ENCODE measurements around the gene TCOF1. TPM values are rescaled to one million over a fixed set of nuclear protein-coding genes. Genes with fewer than 3 reads are reported as not detected.

Gene TCOF1
- total and polyA plus RNA-seq, 2 donors (not counting 3 experiments of a cell fraction or from before 2014, with no cell fraction given), result 11.2 to 52.0 TPM

DNA sequence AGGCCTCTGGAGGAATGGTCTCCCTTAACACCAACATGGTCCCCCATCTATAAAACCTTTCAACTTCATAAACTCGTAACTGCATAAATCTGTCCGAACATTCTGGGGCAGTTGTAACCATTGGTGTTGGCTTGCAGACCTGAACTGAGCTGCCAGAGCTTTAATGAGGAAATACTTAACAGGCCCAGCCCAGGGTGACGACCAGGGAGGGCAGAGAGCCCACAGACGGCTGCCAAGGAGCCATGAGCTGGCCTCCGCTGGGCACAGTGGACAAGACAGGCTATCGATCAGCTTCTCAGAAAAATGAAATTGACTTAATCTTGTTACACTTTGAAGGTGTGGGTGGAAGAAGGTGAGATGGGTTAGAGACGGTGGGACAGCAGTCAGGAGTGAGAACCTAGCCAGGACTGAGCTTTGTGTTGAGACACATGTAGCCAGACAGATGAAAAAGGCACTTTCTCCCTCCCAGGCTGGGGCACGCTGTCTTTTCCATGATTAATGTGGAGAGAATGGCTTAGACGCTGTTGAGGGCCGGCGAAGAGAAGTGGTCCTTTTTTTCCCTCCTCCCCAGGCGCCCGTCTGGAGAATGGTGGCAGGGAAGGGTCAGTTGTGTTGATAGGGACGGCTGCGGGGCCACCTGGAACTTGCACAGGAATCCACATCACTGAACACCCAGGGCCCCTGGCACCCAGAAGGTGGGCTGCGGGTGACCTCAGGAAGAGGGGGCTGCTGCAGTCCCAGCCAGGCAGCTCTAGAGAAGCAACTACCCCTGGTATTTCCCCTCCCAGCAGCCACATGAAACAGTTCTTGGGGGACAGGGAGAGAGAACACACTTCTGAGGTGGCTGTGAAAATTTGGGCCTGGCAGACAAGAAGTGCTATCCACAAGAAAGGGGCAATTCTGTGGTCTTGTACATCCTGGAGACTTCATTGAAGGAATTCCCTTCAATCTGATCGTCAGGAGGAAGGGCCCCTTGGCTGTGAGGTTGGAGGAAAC is 27.3 kb upstream of the TCOF1 start:
- ChIA-PET CTCF (no interaction called here), POLR2A (no interaction called here)
- H3K79me2 ChIP-seq (ENCODE audit: control insufficient read depth, insufficient read depth, low read length), result no peaks in the 10 kb centered on the region
- H3K4me2 ChIP-seq (ENCODE audit: insufficient read depth, low read length), result no peak overlapping the region
- no peaks in the 10 kb centered on the region for H3K4me1 ChIP-seq (ENCODE audit: control insufficient read depth, extremely low read depth, insufficient read depth, low read length)
- no peak overlapping the region for H3K9ac ChIP-seq (replicated peaks; ENCODE audit: extremely low read depth, insufficient read depth, low read length)
- no peak for DNase-seq (ENCODE audit: low read depth, low spot score)
- dilution Hi-C loops (cut with MboI; ENCODE audit: extremely low pct_ligation_motif_present, low sequenced_read_pairs), result no loop called here
- no peak overlapping the region for H3K27ac ChIP-seq (ENCODE audit: insufficient read depth, low read depth, low read length)
- no peak for TF ChIP-seq FOS (IDR thresholded peaks at IDR 0.05; ENCODE audit: borderline replicate concordance, insufficient read depth, low read length)
- no peak for TF ChIP-seq GATA2 (IDR thresholded peaks at IDR 0.05; ENCODE audit: insufficient read depth, insufficient read length, low read depth, low read length)
- TF ChIP-seq, protein P1, sequence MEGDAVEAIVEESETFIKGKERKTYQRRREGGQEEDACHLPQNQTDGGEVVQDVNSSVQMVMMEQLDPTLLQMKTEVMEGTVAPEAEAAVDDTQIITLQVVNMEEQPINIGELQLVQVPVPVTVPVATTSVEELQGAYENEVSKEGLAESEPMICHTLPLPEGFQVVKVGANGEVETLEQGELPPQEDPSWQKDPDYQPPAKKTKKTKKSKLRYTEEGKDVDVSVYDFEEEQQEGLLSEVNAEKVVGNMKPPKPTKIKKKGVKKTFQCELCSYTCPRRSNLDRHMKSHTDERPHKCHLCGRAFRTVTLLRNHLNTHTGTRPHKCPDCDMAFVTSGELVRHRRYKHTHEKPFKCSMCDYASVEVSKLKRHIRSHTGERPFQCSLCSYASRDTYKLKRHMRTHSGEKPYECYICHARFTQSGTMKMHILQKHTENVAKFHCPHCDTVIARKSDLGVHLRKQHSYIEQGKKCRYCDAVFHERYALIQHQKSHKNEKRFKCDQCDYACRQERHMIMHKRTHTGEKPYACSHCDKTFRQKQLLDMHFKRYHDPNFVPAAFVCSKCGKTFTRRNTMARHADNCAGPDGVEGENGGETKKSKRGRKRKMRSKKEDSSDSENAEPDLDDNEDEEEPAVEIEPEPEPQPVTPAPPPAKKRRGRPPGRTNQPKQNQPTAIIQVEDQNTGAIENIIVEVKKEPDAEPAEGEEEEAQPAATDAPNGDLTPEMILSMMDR (IDR thresholded peaks at IDR 0.05; ENCODE audit: extremely low read depth in 1 of 2, insufficient read depth in 1 of 2, low read depth in 1 of 2, low read length in 2 of 2), result no peak
- no peak for TF ChIP-seq EZH2 (IDR thresholded peaks at IDR 0.05; ENCODE audit: borderline replicate concordance, low read depth, low read length, severe bottlenecking)
- TF ChIP-seq POLR2AphosphoS5 (IDR thresholded peaks at IDR 0.05; ENCODE audit: insufficient read depth, low read depth, low read length), result no peak
- no peak for TF ChIP-seq POLR2A (IDR thresholded peaks at IDR 0.05; ENCODE audit: low read depth, low read length)
- TF ChIP-seq MYC (IDR thresholded peaks at IDR 0.05; ENCODE audit: low read depth, low read length), result no peak
- TF ChIP-seq JUN (IDR thresholded peaks at IDR 0.05; ENCODE audit: borderline replicate concordance, insufficient read depth, insufficient read length, low read depth), result no peak
- TF ChIP-seq, protein P2, sequence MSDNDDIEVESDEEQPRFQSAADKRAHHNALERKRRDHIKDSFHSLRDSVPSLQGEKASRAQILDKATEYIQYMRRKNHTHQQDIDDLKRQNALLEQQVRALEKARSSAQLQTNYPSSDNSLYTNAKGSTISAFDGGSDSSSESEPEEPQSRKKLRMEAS (IDR thresholded peaks at IDR 0.05; ENCODE audit: insufficient read depth, insufficient read length), result no peak
- no peaks in the 10 kb centered on the region for H3K36me3 ChIP-seq (ENCODE audit: control insufficient read depth in 2 of 2, extremely low read depth in 1 of 2, insufficient read depth in 2 of 2, low read length in 2 of 2)
- FAIRE-seq, result no peak
- peaks cover 2 to 6% of the 10 kb centered on the region in 2 experiments for H3K27me3 ChIP-seq (ENCODE audit: control insufficient read depth in 2 of 2, insufficient read depth in 2 of 2, low read length in 2 of 2)
- no peak overlapping the region for H2AFZ ChIP-seq (ENCODE audit: low read depth, low read length)
- no peak overlapping the region for H3K4me3 ChIP-seq (replicated peaks in 1 of 3; ENCODE audit: insufficient read depth in 1 of 3, low read depth in 1 of 3, low read length in 3 of 3)
- H4K20me1 ChIP-seq (replicated peaks; ENCODE audit: control insufficient read depth, extremely low read depth, insufficient read depth, low read length), result no peaks in the 10 kb centered on the region
- BruUV-seq (replicated peaks), result no TSS peak
- H3K9me1 ChIP-seq (replicated peaks; ENCODE audit: control insufficient read depth, extremely low read depth, insufficient read depth, low read length), result no peaks in the 10 kb centered on the region
- intact Hi-C loops (cut with micrococcal nuclease), result no loop called here
- H3K9me3 ChIP-seq (replicated peaks; ENCODE audit: control insufficient read depth, insufficient read depth, low read length), result no peaks in the 10 kb centered on the region

All from endothelial cell of umbilical vein (primary cell).